WTC11 (cell line): ENCODE results near the gene MAP7D1.

Experiments
- ESRRA ChIP-seq: sonication (generic); formaldehyde crosslinking; IDR thresholded peaks from 2 replicates; pipeline ENCODE4 v1.8.1; 2022; ENCODE audit warnings: mild to moderate bottlenecking, missing genetic modification reagents, borderline replicate concordance
- NR2C2 ChIP-seq: sonication (generic); formaldehyde crosslinking; IDR thresholded peaks from 2 replicates; pipeline ENCODE4 v1.8.0; 2022; ENCODE audit warnings: mild to moderate bottlenecking, missing genetic modification reagents
- RELA ChIP-seq: sonication (generic); formaldehyde crosslinking; IDR thresholded peaks from 2 replicates; pipeline ENCODE4 v1.8.1; 2022; ENCODE audit warnings: missing genetic modification reagents, mild to moderate bottlenecking, borderline replicate concordance
- TEAD1 ChIP-seq: sonication (generic); formaldehyde crosslinking; IDR thresholded peaks from 2 replicates; pipeline ENCODE4 v1.8.0; 2022; ENCODE audit warnings: mild to moderate bottlenecking, missing genetic modification reagents
- ZNF121 ChIP-seq: sonication (generic); formaldehyde crosslinking; IDR thresholded peaks from 2 replicates; pipeline ENCODE4 v1.8.0; 2023; ENCODE audit warnings: missing genetic modification reagents
- ZNF317 ChIP-seq: sonication (generic); formaldehyde crosslinking; IDR thresholded peaks from 2 replicates; pipeline ENCODE4 v1.8.1; 2023; ENCODE audit warnings: low read depth, mild to moderate bottlenecking, moderate library complexity, missing genetic modification reagents, borderline replicate concordance
- TF ChIP-seq, protein P1 (sequence below): fragments of 200-600 bp; IDR thresholded peaks from 2 replicates; pipeline ENCODE4 v1.8.0; 2022; ENCODE audit warnings: antibody characterized with exemption
- TF ChIP-seq, protein P2 (sequence below): sonication (generic); formaldehyde crosslinking; IDR thresholded peaks from 2 replicates; pipeline ENCODE4 v1.8.1; 2023; ENCODE audit warnings: mild to moderate bottlenecking, missing genetic modification reagents, moderate library complexity
- TF ChIP-seq, protein P3 (sequence below): sonication (generic); formaldehyde crosslinking; IDR thresholded peaks from 2 replicates; pipeline ENCODE4 v1.8.0; 2022; ENCODE audit warnings: mild to moderate bottlenecking, missing genetic modification reagents

DNA sequence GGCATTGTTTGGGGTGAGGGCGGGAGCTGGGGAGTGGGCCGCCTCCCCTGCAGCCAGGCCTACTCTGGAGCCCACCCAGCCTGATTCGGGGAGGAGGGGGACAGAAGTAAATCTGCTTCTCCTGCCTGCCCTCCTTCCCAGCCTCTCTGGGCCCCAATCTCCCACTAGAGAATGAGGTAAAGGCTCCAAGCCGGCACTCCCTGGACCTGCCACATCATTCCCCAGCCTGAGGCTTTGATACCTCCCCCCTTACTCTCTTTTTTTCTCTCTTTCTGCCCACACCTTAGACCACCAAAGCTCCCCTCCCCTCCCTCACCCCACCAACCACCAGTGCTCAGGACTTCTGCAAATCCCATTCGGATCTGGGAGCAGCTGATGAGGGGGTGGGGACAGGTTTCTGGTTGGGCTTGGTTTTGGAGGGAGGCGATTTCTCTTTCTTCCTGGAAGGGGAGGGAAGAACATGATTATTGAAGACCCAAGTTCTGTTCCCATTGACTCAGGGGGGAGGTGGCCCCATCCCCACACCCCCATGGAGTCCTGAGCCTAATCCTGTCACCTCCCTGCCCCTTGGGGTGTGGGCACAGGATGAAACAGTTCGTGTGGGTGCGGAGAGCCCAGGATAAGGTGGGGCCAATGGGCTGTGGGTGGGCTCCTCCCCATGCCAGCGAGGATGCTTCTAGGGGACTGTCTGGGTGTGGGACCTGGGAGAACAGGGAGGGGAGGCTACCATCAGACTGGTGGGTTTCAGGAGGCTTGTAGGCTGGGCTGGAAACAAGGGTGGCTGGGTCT, 1.3 kb downstream of the MAP7D1 start:
- TF ChIP-seq, protein P1, sequence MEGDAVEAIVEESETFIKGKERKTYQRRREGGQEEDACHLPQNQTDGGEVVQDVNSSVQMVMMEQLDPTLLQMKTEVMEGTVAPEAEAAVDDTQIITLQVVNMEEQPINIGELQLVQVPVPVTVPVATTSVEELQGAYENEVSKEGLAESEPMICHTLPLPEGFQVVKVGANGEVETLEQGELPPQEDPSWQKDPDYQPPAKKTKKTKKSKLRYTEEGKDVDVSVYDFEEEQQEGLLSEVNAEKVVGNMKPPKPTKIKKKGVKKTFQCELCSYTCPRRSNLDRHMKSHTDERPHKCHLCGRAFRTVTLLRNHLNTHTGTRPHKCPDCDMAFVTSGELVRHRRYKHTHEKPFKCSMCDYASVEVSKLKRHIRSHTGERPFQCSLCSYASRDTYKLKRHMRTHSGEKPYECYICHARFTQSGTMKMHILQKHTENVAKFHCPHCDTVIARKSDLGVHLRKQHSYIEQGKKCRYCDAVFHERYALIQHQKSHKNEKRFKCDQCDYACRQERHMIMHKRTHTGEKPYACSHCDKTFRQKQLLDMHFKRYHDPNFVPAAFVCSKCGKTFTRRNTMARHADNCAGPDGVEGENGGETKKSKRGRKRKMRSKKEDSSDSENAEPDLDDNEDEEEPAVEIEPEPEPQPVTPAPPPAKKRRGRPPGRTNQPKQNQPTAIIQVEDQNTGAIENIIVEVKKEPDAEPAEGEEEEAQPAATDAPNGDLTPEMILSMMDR: no peak
- TF ChIP-seq ZNF121 (CRISPR knock-in tag) (no peak), NR2C2 (CRISPR knock-in tag) (no peak), TEAD1 (CRISPR knock-in tag) (no peak), ZNF317 (CRISPR knock-in tag) (no peak), RELA (no peak), ESRRA (CRISPR knock-in tag) (no peak)
- TF ChIP-seq, protein P2, sequence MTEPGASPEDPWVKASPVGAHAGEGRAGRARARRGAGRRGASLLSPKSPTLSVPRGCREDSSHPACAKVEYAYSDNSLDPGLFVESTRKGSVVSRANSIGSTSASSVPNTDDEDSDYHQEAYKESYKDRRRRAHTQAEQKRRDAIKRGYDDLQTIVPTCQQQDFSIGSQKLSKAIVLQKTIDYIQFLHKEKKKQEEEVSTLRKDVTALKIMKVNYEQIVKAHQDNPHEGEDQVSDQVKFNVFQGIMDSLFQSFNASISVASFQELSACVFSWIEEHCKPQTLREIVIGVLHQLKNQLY (CRISPR knock-in tag): no peak
- TF ChIP-seq, protein P3, sequence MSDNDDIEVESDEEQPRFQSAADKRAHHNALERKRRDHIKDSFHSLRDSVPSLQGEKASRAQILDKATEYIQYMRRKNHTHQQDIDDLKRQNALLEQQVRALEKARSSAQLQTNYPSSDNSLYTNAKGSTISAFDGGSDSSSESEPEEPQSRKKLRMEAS (CRISPR knock-in tag): no peak
